Neural crest cell (in vitro differentiated cells): ENCODE results near the gene C11orf91. TPM values are rescaled to one million over a fixed set of nuclear protein-coding genes. Genes with fewer than 3 reads are reported as not detected.
"Not testable (repeated sequence)": the region's sequence is repeated elsewhere in the genome, so short reads cannot be mapped to it uniquely, and the experiment has no call there.

ENCODE experiments used
- DNase-seq: peaks from one replicate; pipeline ENCODE4 v3.0.0; 2021; ENCODE audit warnings: low read depth, mixed read lengths, low spot score
- H3K27ac Mint-ChIP-seq: one replicate; pipeline ENCODE4 v1.8.0; 2021; ENCODE audit warnings: mild to moderate bottlenecking, mixed read lengths; ENCODE audit not compliant: unreplicated experiment
- H3K27me3 Mint-ChIP-seq: 2 replicates; pipeline ENCODE4 v1.8.0; 2021; ENCODE audit warnings: low read depth, mild to moderate bottlenecking, mixed read lengths
- H3K36me3 Mint-ChIP-seq: 2 replicates; pipeline ENCODE4 v1.8.0; 2021; ENCODE audit warnings: low read depth, mild to moderate bottlenecking, mixed read lengths
- H3K4me1 Mint-ChIP-seq: 2 replicates; pipeline ENCODE4 v1.8.0; 2021; ENCODE audit warnings: mixed read lengths
- H3K4me3 Mint-ChIP-seq: one replicate; pipeline ENCODE4 v1.8.0; 2021; ENCODE audit warnings: mild to moderate bottlenecking, mixed read lengths
- H3K9me3 Mint-ChIP-seq: 2 replicates; pipeline ENCODE4 v1.8.0; 2021; ENCODE audit warnings: mixed read lengths
- CTCF ChIP-seq: fragments of 200-600 bp; sonication (generic); conservative IDR thresholded peaks from 2 replicates; pipeline ENCODE4 v1.5.0; 2021; ENCODE audit warnings: antibody characterized with exemption, mild to moderate bottlenecking
- total RNA-seq: library from RNA; stranded (reverse); gene quantifications from 2 replicates; pipeline ENCODE4 v1.2.1, GENCODE V29; 2021

Gene C11orf91
- total RNA-seq, 1 donor from 2014 or later, result 0.68 TPM

GRCh38 chr11:33665350-33666106 is 35.1 kb downstream of the C11orf91 start:
- H3K27me3 Mint-ChIP-seq, result no peaks in the 10 kb centered on the region
- H3K4me1 Mint-ChIP-seq, result peaks cover 35% of the 10 kb centered on the region
- peaks cover 9% of the 10 kb centered on the region for H3K36me3 Mint-ChIP-seq
- TF ChIP-seq CTCF, result no peak
- DNase-seq, result no peak
- H3K9me3 Mint-ChIP-seq, result no peaks in the 10 kb centered on the region
- H3K4me3 Mint-ChIP-seq, result no peak overlapping the region
- no peak overlapping the region for H3K27ac Mint-ChIP-seq

- no peak for TF ChIP-seq CTCF
- Mint-ChIP-seq H3K27me3 (no peaks in the 10 kb centered on the region), H3K9me3 (no peaks in the 10 kb centered on the region), H3K4me3 (no peak overlapping the region), H3K36me3 (peaks cover 9% of the 10 kb centered on the region), H3K4me1 (peaks cover 29% of the 10 kb centered on the region), H3K27ac (no peak overlapping the region)
- DNase-seq, result no peak
These were observed 35.8 kb downstream of the C11orf91 start for GRCh38 chr11:33664827-33665226.

- no peak overlapping the region for H3K27ac Mint-ChIP-seq
- peaks cover 23% of the 10 kb centered on the region for H3K4me1 Mint-ChIP-seq
- H3K36me3 Mint-ChIP-seq, result peaks cover 9% of the 10 kb centered on the region
- no peak overlapping the region for H3K4me3 Mint-ChIP-seq
- no peak for TF ChIP-seq CTCF
- no peaks in the 10 kb centered on the region for H3K27me3 Mint-ChIP-seq
- DNase-seq, result no peak
- no peaks in the 10 kb centered on the region for H3K9me3 Mint-ChIP-seq
These were observed 36.5 kb downstream of the C11orf91 start for GRCh38 chr11:33664166-33664565.

GRCh38 chr11:33663121-33663520 is 37.5 kb downstream of the C11orf91 start:
- H3K27ac Mint-ChIP-seq, result no peak overlapping the region
- TF ChIP-seq CTCF, result no peak
- H3K4me3 Mint-ChIP-seq, result no peak overlapping the region

GRCh38 chr11:33661526-33661925 is 39.1 kb downstream of the C11orf91 start:
- not testable (repeated sequence) for DNase-seq

More at GRCh38 chr11:33663121-33663520, 37.5 kb downstream of the C11orf91 start:
- H3K4me1 Mint-ChIP-seq, result peaks cover 12% of the 10 kb centered on the region
- no peaks in the 10 kb centered on the region for H3K27me3 Mint-ChIP-seq
- peaks cover 9% of the 10 kb centered on the region for H3K36me3 Mint-ChIP-seq
- H3K9me3 Mint-ChIP-seq, result no peaks in the 10 kb centered on the region
- no peak for DNase-seq

GRCh38 chr11:33660962-33661361 is 39.7 kb downstream of the C11orf91 start:
- H3K36me3 Mint-ChIP-seq, result peaks cover 7% of the 10 kb centered on the region
- no peak for DNase-seq
- no peak for TF ChIP-seq CTCF
- H3K9me3 Mint-ChIP-seq, result no peaks in the 10 kb centered on the region
- H3K4me3 Mint-ChIP-seq, result no peak overlapping the region
- H3K4me1 Mint-ChIP-seq, result peaks cover 10% of the 10 kb centered on the region
- no peaks in the 10 kb centered on the region for H3K27me3 Mint-ChIP-seq
- peak overlapping the region; percentile 86 for H3K27ac Mint-ChIP-seq

More at GRCh38 chr11:33661526-33661925, 39.1 kb downstream of the C11orf91 start:
- H3K9me3 Mint-ChIP-seq, H3K36me3 Mint-ChIP-seq, H3K27ac Mint-ChIP-seq, H3K27me3 Mint-ChIP-seq, H3K4me3 Mint-ChIP-seq: not testable (repeated sequence)
- peaks cover 10% of the 10 kb centered on the region for H3K4me1 Mint-ChIP-seq
